Measurements from ENCODE around the gene PCBD2.
"Not testable (repeated sequence)": the region's sequence is repeated elsewhere in the genome, so short reads cannot be mapped to it uniquely, and the experiment has no call there.

PCBD2 gene

GRCh38 chr5:134989266-134989830 is 84.4 kb downstream of the PCBD2 start:
- no peak overlapping the region for H3K4me3 Mint-ChIP-seq
- no peaks in the 10 kb centered on the region for H3K9me3 Mint-ChIP-seq
- peaks cover 7% of the 10 kb centered on the region for H3K4me1 Mint-ChIP-seq (ENCODE audit: low read depth)
- H3K27ac Mint-ChIP-seq = no peak overlapping the region
- DNase-seq (ENCODE audit: low spot score) = no peak
- no peaks in the 10 kb centered on the region for H3K36me3 Mint-ChIP-seq (ENCODE audit: low read depth)
- peaks cover 18% of the 10 kb centered on the region for H3K27me3 Mint-ChIP-seq (ENCODE audit: low read depth)

DNA sequence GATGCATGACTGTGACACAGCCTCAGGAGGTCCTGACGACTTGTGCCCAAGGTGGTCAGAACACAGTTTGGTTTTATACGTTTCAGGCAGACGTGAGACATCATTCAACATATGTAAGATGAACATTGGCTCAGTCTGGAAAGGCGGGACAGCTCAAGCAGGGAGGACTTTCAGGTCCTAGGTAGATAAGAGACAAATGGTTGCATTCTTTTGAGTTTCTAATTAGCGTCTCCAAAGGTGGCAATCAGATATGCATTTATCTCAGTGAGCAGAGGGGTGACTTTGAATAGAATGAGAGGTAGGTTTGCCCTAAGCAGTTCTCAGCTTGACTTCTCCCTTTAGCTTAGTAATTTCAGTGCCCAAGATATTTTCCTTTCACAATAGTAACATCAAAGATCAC is 85.3 kb downstream of the PCBD2 start:
- not testable (repeated sequence) for H3K4me1 Mint-ChIP-seq (ENCODE audit: low read depth); H3K27ac Mint-ChIP-seq; DNase-seq (ENCODE audit: low spot score); H3K9me3 Mint-ChIP-seq; H3K36me3 Mint-ChIP-seq (ENCODE audit: low read depth); H3K4me3 Mint-ChIP-seq
- H3K27me3 Mint-ChIP-seq (ENCODE audit: low read depth) = peaks cover 22% of the 10 kb centered on the region

DNA sequence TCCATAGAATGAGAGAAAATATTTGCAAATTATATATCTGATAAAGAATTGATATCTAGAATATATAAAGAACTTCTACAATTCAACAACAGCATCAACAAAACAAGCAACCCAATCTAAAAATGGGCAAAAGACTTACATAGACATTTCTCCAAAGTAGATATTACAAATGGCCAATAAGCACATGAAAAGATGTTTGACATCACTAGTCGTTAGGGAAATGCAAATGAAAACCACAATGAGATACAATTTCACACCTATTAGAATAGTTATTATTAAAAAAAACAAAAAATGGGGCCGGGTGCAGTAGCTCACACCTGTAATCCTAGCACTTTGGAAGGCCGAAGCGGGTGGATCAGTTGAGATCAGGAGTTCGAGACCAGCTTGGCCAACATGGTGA is 87.2 kb downstream of the PCBD2 start:
- Mint-ChIP-seq H3K9me3 (no peaks in the 10 kb centered on the region), H3K27ac (no peak overlapping the region), H3K4me3 (no peak overlapping the region), H3K27me3 (ENCODE audit: low read depth) (peaks cover 22% of the 10 kb centered on the region), H3K4me1 (ENCODE audit: low read depth) (peaks cover 7% of the 10 kb centered on the region), H3K36me3 (ENCODE audit: low read depth) (no peaks in the 10 kb centered on the region)
- no peak for DNase-seq (ENCODE audit: low spot score)

DNA sequence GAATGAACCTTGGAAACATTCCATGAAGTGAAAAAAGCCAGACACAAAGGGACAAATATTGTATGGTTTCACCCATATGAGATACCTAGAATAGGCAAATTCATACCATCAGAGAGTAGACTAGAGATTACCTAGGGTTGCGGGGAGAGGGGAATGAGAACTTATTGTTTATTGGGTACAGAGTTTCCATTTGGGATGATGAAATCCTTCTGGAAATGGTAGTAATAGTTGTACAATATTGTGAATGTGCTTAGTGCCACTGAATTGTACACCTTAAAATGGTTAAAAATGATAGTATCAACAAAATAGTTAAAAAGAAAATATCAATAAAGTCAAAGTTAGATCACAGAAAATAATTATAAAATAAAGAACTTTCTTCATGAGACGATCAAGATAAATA is 88.2 kb downstream of the PCBD2 start:
- Mint-ChIP-seq H3K4me3 (no peak overlapping the region), H3K9me3 (no peaks in the 10 kb centered on the region), H3K27me3 (ENCODE audit: low read depth) (peaks cover 20% of the 10 kb centered on the region), H3K27ac (no peak overlapping the region), H3K4me1 (ENCODE audit: low read depth) (peaks cover 7% of the 10 kb centered on the region), H3K36me3 (ENCODE audit: low read depth) (no peaks in the 10 kb centered on the region)
- DNase-seq (ENCODE audit: low spot score) = no peak

GRCh38 chr5:134994560-134995156 is 89.7 kb downstream of the PCBD2 start:
- H3K9me3 Mint-ChIP-seq = peaks cover 4% of the 10 kb centered on the region
- no peaks in the 10 kb centered on the region for H3K4me1 Mint-ChIP-seq (ENCODE audit: low read depth)
- no peak overlapping the region for H3K4me3 Mint-ChIP-seq
- peaks cover 17% of the 10 kb centered on the region for H3K27me3 Mint-ChIP-seq (ENCODE audit: low read depth)
- H3K36me3 Mint-ChIP-seq (ENCODE audit: low read depth) = no peaks in the 10 kb centered on the region
- no peak for DNase-seq (ENCODE audit: low spot score)
- H3K27ac Mint-ChIP-seq = no peak overlapping the region

DNA sequence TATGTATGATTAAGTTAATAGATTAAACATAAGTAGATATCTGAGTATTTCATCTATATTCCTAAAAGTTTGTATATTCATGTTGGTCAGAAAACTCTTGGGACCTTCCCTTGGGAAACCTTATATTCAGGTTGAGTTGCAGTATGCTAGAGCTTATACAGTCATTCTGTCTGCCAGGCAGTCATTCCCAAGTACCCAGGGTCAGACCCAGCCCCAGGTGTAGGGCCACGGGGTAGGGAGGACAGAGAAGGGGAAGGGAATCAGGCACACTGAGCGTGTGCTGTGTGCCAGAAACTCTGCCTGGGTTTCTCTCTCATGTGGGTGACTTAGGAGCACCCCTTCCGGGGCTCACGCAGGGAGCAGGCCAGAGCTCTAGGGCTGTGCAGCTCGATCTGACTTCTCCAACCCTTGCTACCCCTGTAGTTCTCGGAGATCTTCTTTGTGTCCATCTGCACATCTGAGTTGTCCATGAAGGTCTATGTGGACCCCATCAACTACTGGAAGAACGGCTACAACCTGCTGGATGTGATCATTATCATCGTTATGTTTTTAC is 91.0 kb downstream of the PCBD2 start:
- no peak overlapping the region for H3K27ac Mint-ChIP-seq
- H3K4me3 Mint-ChIP-seq = no peak overlapping the region
- H3K36me3 Mint-ChIP-seq (ENCODE audit: low read depth) = no peaks in the 10 kb centered on the region
- peaks cover 4% of the 10 kb centered on the region for H3K9me3 Mint-ChIP-seq
- peaks cover 19% of the 10 kb centered on the region for H3K27me3 Mint-ChIP-seq (ENCODE audit: low read depth)
- H3K4me1 Mint-ChIP-seq (ENCODE audit: low read depth) = no peaks in the 10 kb centered on the region
- no peak for DNase-seq (ENCODE audit: low spot score)

DNA sequence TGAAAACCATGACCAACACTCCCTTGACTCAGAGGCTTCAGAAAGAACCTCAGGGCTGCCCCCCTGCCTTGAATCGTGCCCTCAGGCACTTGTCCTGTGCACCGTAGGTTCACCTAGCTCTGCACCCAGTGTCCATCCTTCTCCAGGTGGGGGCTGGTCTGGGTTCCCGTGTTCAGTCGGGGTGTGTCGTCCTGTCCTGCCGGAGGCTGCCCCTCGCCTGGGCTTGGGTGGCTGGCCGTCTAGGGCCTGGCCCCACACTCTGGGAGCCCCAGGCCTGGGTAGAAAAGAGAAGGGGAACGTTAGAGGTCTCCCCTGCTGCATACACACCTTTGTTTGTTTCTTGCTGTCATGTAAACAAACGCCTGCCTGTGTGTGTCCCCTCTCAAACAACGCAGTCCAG is 92.1 kb downstream of the PCBD2 start:
- H3K4me1 Mint-ChIP-seq (ENCODE audit: low read depth) = no peaks in the 10 kb centered on the region
- no peak overlapping the region for H3K4me3 Mint-ChIP-seq
- no peak overlapping the region for H3K27ac Mint-ChIP-seq
- no peak for DNase-seq (ENCODE audit: low spot score)
- peaks cover 4% of the 10 kb centered on the region for H3K9me3 Mint-ChIP-seq
- H3K36me3 Mint-ChIP-seq (ENCODE audit: low read depth) = no peaks in the 10 kb centered on the region
- peaks cover 16% of the 10 kb centered on the region for H3K27me3 Mint-ChIP-seq (ENCODE audit: low read depth)

DNA sequence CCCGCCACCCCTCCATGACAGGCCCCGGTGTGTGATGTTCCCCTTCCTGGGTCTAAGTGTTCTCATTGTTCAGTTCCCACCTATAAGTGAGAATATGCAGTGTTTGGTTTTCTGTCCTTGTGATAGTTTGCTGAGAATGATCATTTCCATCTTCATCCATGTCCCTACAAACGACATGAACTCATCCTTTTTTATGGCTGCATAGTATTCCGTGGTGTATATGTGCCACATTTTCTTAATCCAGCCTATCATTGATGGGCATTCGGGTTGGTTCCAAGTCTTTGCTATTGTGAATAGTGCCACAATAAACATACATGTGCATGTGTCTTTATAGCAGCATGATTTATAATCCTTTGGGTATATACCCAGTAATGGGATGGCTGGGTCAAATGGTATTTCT is 93.1 kb downstream of the PCBD2 start:
- not testable (repeated sequence) for H3K4me3 Mint-ChIP-seq; H3K27ac Mint-ChIP-seq; H3K4me1 Mint-ChIP-seq (ENCODE audit: low read depth); H3K36me3 Mint-ChIP-seq (ENCODE audit: low read depth); DNase-seq (ENCODE audit: low spot score); H3K9me3 Mint-ChIP-seq
- H3K27me3 Mint-ChIP-seq (ENCODE audit: low read depth) = peaks cover 19% of the 10 kb centered on the region

GRCh38 chr5:135004376-135004775 is 99.4 kb downstream of the PCBD2 start:
- DNase-seq (ENCODE audit: low spot score) = no peak
- H3K9me3 Mint-ChIP-seq = peaks cover 2% of the 10 kb centered on the region
- no peak overlapping the region for H3K4me3 Mint-ChIP-seq
- H3K27me3 Mint-ChIP-seq (ENCODE audit: low read depth) = peaks cover 13% of the 10 kb centered on the region
- no peak overlapping the region for H3K27ac Mint-ChIP-seq
- no peaks in the 10 kb centered on the region for H3K36me3 Mint-ChIP-seq (ENCODE audit: low read depth)
- no peaks in the 10 kb centered on the region for H3K4me1 Mint-ChIP-seq (ENCODE audit: low read depth)

DNA sequence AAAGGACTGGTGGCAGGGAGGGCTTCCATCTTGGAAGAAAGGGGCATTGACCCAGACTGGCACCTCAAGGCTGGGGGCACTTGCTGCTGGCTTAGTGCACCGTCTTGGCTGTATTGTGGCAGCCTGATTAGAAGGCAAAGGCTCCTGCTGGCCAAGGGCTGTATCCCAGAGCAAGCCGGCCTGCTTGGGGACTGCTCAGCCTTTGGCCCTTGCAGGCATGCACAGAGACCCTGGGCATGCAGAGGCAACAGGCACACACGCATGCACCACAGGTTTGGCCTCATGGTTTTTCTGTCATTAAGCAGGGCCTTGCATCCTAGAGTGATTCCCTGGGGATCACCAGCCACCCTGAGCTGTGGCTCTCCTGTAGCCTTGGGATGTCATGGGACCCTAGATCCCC is 100.1 kb downstream of the PCBD2 start:
- H3K36me3 Mint-ChIP-seq (ENCODE audit: low read depth) = no peaks in the 10 kb centered on the region
- no peaks in the 10 kb centered on the region for H3K4me1 Mint-ChIP-seq (ENCODE audit: low read depth)
- no peak for DNase-seq (ENCODE audit: low spot score)
- no peak overlapping the region for H3K4me3 Mint-ChIP-seq
- no peak overlapping the region for H3K27ac Mint-ChIP-seq
- H3K27me3 Mint-ChIP-seq (ENCODE audit: low read depth) = peaks cover 10% of the 10 kb centered on the region
- no peaks in the 10 kb centered on the region for H3K9me3 Mint-ChIP-seq

DNA sequence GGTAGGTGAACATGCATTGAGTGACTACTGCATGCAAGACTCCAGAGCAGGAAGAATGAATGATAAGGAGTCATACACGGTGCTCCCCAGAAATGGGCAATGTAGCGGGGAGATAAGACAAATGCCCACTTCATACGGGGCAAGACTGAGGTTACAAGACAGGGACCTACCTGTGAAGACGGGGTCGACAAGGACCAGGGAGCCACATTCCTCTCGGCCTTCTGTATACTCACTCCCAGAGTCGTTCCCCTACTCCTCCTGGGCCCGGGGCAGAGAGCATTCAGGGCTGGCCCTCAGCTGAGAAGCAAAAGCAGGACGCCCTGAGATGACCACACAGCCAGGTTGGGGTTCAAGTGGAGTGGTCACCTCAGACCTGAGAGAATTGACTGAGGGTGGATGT is 102.4 kb downstream of the PCBD2 start:
- H3K36me3 Mint-ChIP-seq (ENCODE audit: low read depth) = no peaks in the 10 kb centered on the region
- peaks cover 3% of the 10 kb centered on the region for H3K27me3 Mint-ChIP-seq (ENCODE audit: low read depth)
- no peaks in the 10 kb centered on the region for H3K9me3 Mint-ChIP-seq

GRCh38 chr5:135007749-135008363 is 102.9 kb downstream of the PCBD2 start:
- no peak for DNase-seq (ENCODE audit: low spot score)

More for the DNA sequence above, 102.4 kb downstream of the PCBD2 start:
- DNase-seq (ENCODE audit: low spot score) = no peak
- Mint-ChIP-seq H3K27ac (no peak overlapping the region), H3K4me1 (ENCODE audit: low read depth) (no peaks in the 10 kb centered on the region), H3K4me3 (no peak overlapping the region)

GRCh38 chr5:135008556-135008955 is 103.6 kb downstream of the PCBD2 start:
- no peak overlapping the region for H3K27ac Mint-ChIP-seq
- H3K27me3 Mint-ChIP-seq (ENCODE audit: low read depth) = peaks cover 2% of the 10 kb centered on the region
- no peak for DNase-seq (ENCODE audit: low spot score)
- no peaks in the 10 kb centered on the region for H3K4me1 Mint-ChIP-seq (ENCODE audit: low read depth)
- no peaks in the 10 kb centered on the region for H3K9me3 Mint-ChIP-seq
- H3K36me3 Mint-ChIP-seq (ENCODE audit: low read depth) = no peaks in the 10 kb centered on the region
- H3K4me3 Mint-ChIP-seq = no peak overlapping the region

More at GRCh38 chr5:135007749-135008363, 102.9 kb downstream of the PCBD2 start:
- Mint-ChIP-seq H3K27ac (no peak overlapping the region), H3K27me3 (ENCODE audit: low read depth) (no peaks in the 10 kb centered on the region), H3K4me3 (no peak overlapping the region), H3K9me3 (no peaks in the 10 kb centered on the region), H3K4me1 (ENCODE audit: low read depth) (no peaks in the 10 kb centered on the region), H3K36me3 (ENCODE audit: low read depth) (no peaks in the 10 kb centered on the region)

GRCh38 chr5:135008981-135009735 is 104.2 kb downstream of the PCBD2 start:
- no peak overlapping the region for H3K4me3 Mint-ChIP-seq
- peaks cover 3% of the 10 kb centered on the region for H3K27me3 Mint-ChIP-seq (ENCODE audit: low read depth)
- H3K27ac Mint-ChIP-seq = no peak overlapping the region
- no peaks in the 10 kb centered on the region for H3K36me3 Mint-ChIP-seq (ENCODE audit: low read depth)
- H3K9me3 Mint-ChIP-seq = no peaks in the 10 kb centered on the region
- no peaks in the 10 kb centered on the region for H3K4me1 Mint-ChIP-seq (ENCODE audit: low read depth)
- no peak for DNase-seq (ENCODE audit: low spot score)
